ENCODE results near the gene IL12B.

The IL12B gene

GRCh38 chr5:159345336-159345735 is 15.0 kb upstream of the IL12B start:
- Histone ChIP-seq H3K4me1 (ENCODE audit: control insufficient read depth, insufficient read depth, low read length) (no peaks in the 10 kb centered on the region), H3K36me3 (ENCODE audit: control insufficient read depth, insufficient read depth, low read length) (no peaks in the 10 kb centered on the region), H3K27me3 (ENCODE audit: control insufficient read depth, insufficient read depth, low read length) (no peaks in the 10 kb centered on the region), H3K9me3 (ENCODE audit: control insufficient read depth, insufficient read depth, low read depth, low read length) (peaks cover 6% of the 10 kb centered on the region; the same call in 1 of the 2 replicates), H3K27ac (ENCODE audit: low read depth, low read length) (no peak overlapping the region), H3K9ac (ENCODE audit: low read length) (no peak overlapping the region), H3K4me3 (ENCODE audit: low read depth, low read length) (no peak overlapping the region)

GRCh38 chr5:159343295-159344094 is 13.2 kb upstream of the IL12B start:
- Histone ChIP-seq H3K9me3 (ENCODE audit: control insufficient read depth, insufficient read depth, low read depth, low read length) (peaks cover 6% of the 10 kb centered on the region; the same call in 1 of the 2 replicates), H3K36me3 (ENCODE audit: control insufficient read depth, insufficient read depth, low read length) (no peaks in the 10 kb centered on the region), H3K4me1 (ENCODE audit: control insufficient read depth, insufficient read depth, low read length) (no peaks in the 10 kb centered on the region), H3K9ac (ENCODE audit: low read length) (no peak overlapping the region), H3K4me3 (ENCODE audit: low read depth, low read length) (no peak overlapping the region), H3K27me3 (ENCODE audit: control insufficient read depth, insufficient read depth, low read length) (no peaks in the 10 kb centered on the region), H3K27ac (ENCODE audit: low read depth, low read length) (no peak overlapping the region)

GRCh38 chr5:159342840-159343239 is 12.6 kb upstream of the IL12B start:
- Histone ChIP-seq H3K27me3 (ENCODE audit: control insufficient read depth, insufficient read depth, low read length) (no peaks in the 10 kb centered on the region), H3K9ac (ENCODE audit: low read length) (no peak overlapping the region), H3K36me3 (ENCODE audit: control insufficient read depth, insufficient read depth, low read length) (no peaks in the 10 kb centered on the region), H3K9me3 (ENCODE audit: control insufficient read depth, insufficient read depth, low read depth, low read length) (peaks cover 6% of the 10 kb centered on the region; the same call in 1 of the 2 replicates), H3K4me1 (ENCODE audit: control insufficient read depth, insufficient read depth, low read length) (no peaks in the 10 kb centered on the region), H3K4me3 (ENCODE audit: low read depth, low read length) (no peak overlapping the region), H3K27ac (ENCODE audit: low read depth, low read length) (no peak overlapping the region)

GRCh38 chr5:159341906-159342310 is 11.6 kb upstream of the IL12B start:
- Histone ChIP-seq H3K9me3 (ENCODE audit: control insufficient read depth, insufficient read depth, low read depth, low read length) (peaks cover 6% of the 10 kb centered on the region; the same call in 1 of the 2 replicates), H3K36me3 (ENCODE audit: control insufficient read depth, insufficient read depth, low read length) (no peaks in the 10 kb centered on the region), H3K27ac (ENCODE audit: low read depth, low read length) (no peak overlapping the region), H3K9ac (ENCODE audit: low read length) (no peak overlapping the region), H3K4me3 (ENCODE audit: low read depth, low read length) (no peak overlapping the region), H3K27me3 (ENCODE audit: control insufficient read depth, insufficient read depth, low read length) (no peaks in the 10 kb centered on the region), H3K4me1 (ENCODE audit: control insufficient read depth, insufficient read depth, low read length) (no peaks in the 10 kb centered on the region)

GRCh38 chr5:159341145-159341544 is 10.9 kb upstream of the IL12B start:
- no peak overlapping the region for H3K27ac ChIP-seq (ENCODE audit: low read depth, low read length)

GRCh38 chr5:159340511-159340910 is 10.2 kb upstream of the IL12B start:
- Histone ChIP-seq H3K4me3 (ENCODE audit: low read depth, low read length) (no peak overlapping the region), H3K36me3 (ENCODE audit: control insufficient read depth, insufficient read depth, low read length) (no peaks in the 10 kb centered on the region), H3K27me3 (ENCODE audit: control insufficient read depth, insufficient read depth, low read length) (no peaks in the 10 kb centered on the region), H3K9me3 (ENCODE audit: control insufficient read depth, insufficient read depth, low read depth, low read length) (peaks cover 6% of the 10 kb centered on the region; the same call in 1 of the 2 replicates), H3K9ac (ENCODE audit: low read length) (no peak overlapping the region), H3K27ac (ENCODE audit: low read depth, low read length) (no peak overlapping the region), H3K4me1 (ENCODE audit: control insufficient read depth, insufficient read depth, low read length) (no peaks in the 10 kb centered on the region)

More at GRCh38 chr5:159341145-159341544, 10.9 kb upstream of the IL12B start:
- Histone ChIP-seq H3K9me3 (ENCODE audit: control insufficient read depth, insufficient read depth, low read depth, low read length) (peaks cover 6% of the 10 kb centered on the region; the same call in 1 of the 2 replicates), H3K9ac (ENCODE audit: low read length) (no peak overlapping the region), H3K27me3 (ENCODE audit: control insufficient read depth, insufficient read depth, low read length) (no peaks in the 10 kb centered on the region), H3K36me3 (ENCODE audit: control insufficient read depth, insufficient read depth, low read length) (no peaks in the 10 kb centered on the region), H3K4me1 (ENCODE audit: control insufficient read depth, insufficient read depth, low read length) (no peaks in the 10 kb centered on the region), H3K4me3 (ENCODE audit: low read depth, low read length) (no peak overlapping the region)

- H3K27me3 ChIP-seq (ENCODE audit: control insufficient read depth, insufficient read depth, low read length): no peaks in the 10 kb centered on the region
- H3K36me3 ChIP-seq (ENCODE audit: control insufficient read depth, insufficient read depth, low read length): no peaks in the 10 kb centered on the region
- H3K9ac ChIP-seq (ENCODE audit: low read length): no peak overlapping the region
- no peak overlapping the region for H3K4me3 ChIP-seq (ENCODE audit: low read depth, low read length)
- H3K27ac ChIP-seq (ENCODE audit: low read depth, low read length): no peak overlapping the region
- peaks cover 3% of the 10 kb centered on the region; the same call in 1 of the 2 replicates for H3K9me3 ChIP-seq (ENCODE audit: control insufficient read depth, insufficient read depth, low read depth, low read length)
- H3K4me1 ChIP-seq (ENCODE audit: control insufficient read depth, insufficient read depth, low read length): no peaks in the 10 kb centered on the region
Observed at GRCh38 chr5:159339460-159339859, 9.2 kb upstream of the IL12B start.

GRCh38 chr5:159338118-159338517 is 7.8 kb upstream of the IL12B start:
- no peak overlapping the region for H3K27ac ChIP-seq (ENCODE audit: low read depth, low read length)
- H3K4me3 ChIP-seq (ENCODE audit: low read depth, low read length): no peak overlapping the region
- H3K4me1 ChIP-seq (ENCODE audit: control insufficient read depth, insufficient read depth, low read length): no peaks in the 10 kb centered on the region
- H3K9me3 ChIP-seq (ENCODE audit: control insufficient read depth, insufficient read depth, low read depth, low read length): no peaks in the 10 kb centered on the region
- H3K9ac ChIP-seq (ENCODE audit: low read length): no peak overlapping the region
- H3K27me3 ChIP-seq (ENCODE audit: control insufficient read depth, insufficient read depth, low read length): no peaks in the 10 kb centered on the region
- H3K36me3 ChIP-seq (ENCODE audit: control insufficient read depth, insufficient read depth, low read length): no peaks in the 10 kb centered on the region

- no peaks in the 10 kb centered on the region for H3K36me3 ChIP-seq (ENCODE audit: control insufficient read depth, insufficient read depth, low read length)
- no peak overlapping the region for H3K27ac ChIP-seq (ENCODE audit: low read depth, low read length)
- no peak overlapping the region for H3K9ac ChIP-seq (ENCODE audit: low read length)
- no peaks in the 10 kb centered on the region for H3K9me3 ChIP-seq (ENCODE audit: control insufficient read depth, insufficient read depth, low read depth, low read length)
- no peaks in the 10 kb centered on the region for H3K27me3 ChIP-seq (ENCODE audit: control insufficient read depth, insufficient read depth, low read length)
- H3K4me1 ChIP-seq (ENCODE audit: control insufficient read depth, insufficient read depth, low read length): no peaks in the 10 kb centered on the region
- no peak overlapping the region for H3K4me3 ChIP-seq (ENCODE audit: low read depth, low read length)
Observed at GRCh38 chr5:159337016-159337955, 7.0 kb upstream of the IL12B start.

- Histone ChIP-seq H3K4me3 (ENCODE audit: low read depth, low read length) (no peak overlapping the region), H3K27me3 (ENCODE audit: control insufficient read depth, insufficient read depth, low read length) (no peaks in the 10 kb centered on the region), H3K9ac (ENCODE audit: low read length) (no peak overlapping the region), H3K36me3 (ENCODE audit: control insufficient read depth, insufficient read depth, low read length) (no peaks in the 10 kb centered on the region), H3K9me3 (ENCODE audit: control insufficient read depth, insufficient read depth, low read depth, low read length) (no peaks in the 10 kb centered on the region), H3K27ac (ENCODE audit: low read depth, low read length) (no peak overlapping the region), H3K4me1 (ENCODE audit: control insufficient read depth, insufficient read depth, low read length) (no peaks in the 10 kb centered on the region)
Observed at GRCh38 chr5:159336586-159336985, 6.3 kb upstream of the IL12B start.

- H3K27ac ChIP-seq (ENCODE audit: low read depth, low read length): no peak overlapping the region
- no peak overlapping the region for H3K9ac ChIP-seq (ENCODE audit: low read length)
- H3K4me3 ChIP-seq (ENCODE audit: low read depth, low read length): no peak overlapping the region
- H3K27me3 ChIP-seq (ENCODE audit: control insufficient read depth, insufficient read depth, low read length): peaks cover 7% of the 10 kb centered on the region; the same call in 1 of the 2 replicates
- H3K36me3 ChIP-seq (ENCODE audit: control insufficient read depth, insufficient read depth, low read length): no peaks in the 10 kb centered on the region
- H3K4me1 ChIP-seq (ENCODE audit: control insufficient read depth, insufficient read depth, low read length): no peaks in the 10 kb centered on the region
- no peaks in the 10 kb centered on the region for H3K9me3 ChIP-seq (ENCODE audit: control insufficient read depth, insufficient read depth, low read depth, low read length)
Observed at GRCh38 chr5:159333545-159333925, 3.2 kb upstream of the IL12B start.
